Measurements from ENCODE around the gene PDXK.

Gene PDXK

GRCh38 chr21:43782431-43783097, 63.6 kb downstream of the PDXK start:
- no peak for DNase-seq (ENCODE audit: low spot score)

GRCh38 chr21:43783098-43783700, 64.3 kb downstream of the PDXK start:
- no peak for DNase-seq (ENCODE audit: low spot score)

- DNase-seq (ENCODE audit: low spot score), result no peak
Measured at GRCh38 chr21:43785134-43785533, 66.2 kb downstream of the PDXK start.

- DNase-seq (ENCODE audit: low spot score), result no peak
Measured at GRCh38 chr21:43786300-43786806, 67.4 kb downstream of the PDXK start.

GRCh38 chr21:43786807-43787440, 68.0 kb downstream of the PDXK start:
- no peak for DNase-seq (ENCODE audit: low spot score)

- peak; percentile 92 for DNase-seq (ENCODE audit: low spot score)
Measured at GRCh38 chr21:43789276-43790009, 70.5 kb downstream of the PDXK start, which contains the start of gene RRP1. TSS of gene RRP1 (plus strand) at chr21:43789577. CDS start at chr21:43789630, 53 bp downstream.

- peak; percentile 8 for DNase-seq (ENCODE audit: low spot score)
Measured at GRCh38 chr21:43790010-43790524, 71.1 kb downstream of the PDXK start.

GRCh38 chr21:43792406-43792805, 73.5 kb downstream of the PDXK start:
- DNase-seq (ENCODE audit: low spot score), result no peak

GRCh38 chr21:43793243-43793642, 74.3 kb downstream of the PDXK start:
- DNase-seq (ENCODE audit: low spot score), result no peak

GRCh38 chr21:43794311-43794710, 75.4 kb downstream of the PDXK start:
- no peak for DNase-seq (ENCODE audit: low spot score)

- no peak for DNase-seq (ENCODE audit: low spot score)
Measured at GRCh38 chr21:43794857-43795256, 75.9 kb downstream of the PDXK start.

- no peak for DNase-seq (ENCODE audit: low spot score)
Measured at GRCh38 chr21:43797415-43797814, 78.5 kb downstream of the PDXK start.

- no peak for DNase-seq (ENCODE audit: low spot score)
Measured at GRCh38 chr21:43797925-43798715, 79.2 kb downstream of the PDXK start.

- no peak for DNase-seq (ENCODE audit: low spot score)
Measured at GRCh38 chr21:43799301-43799840, 80.4 kb downstream of the PDXK start.

GRCh38 chr21:43800124-43800523, 81.2 kb downstream of the PDXK start:
- DNase-seq (ENCODE audit: low spot score), result no peak

- DNase-seq (ENCODE audit: low spot score), result no peak
Measured at GRCh38 chr21:43800566-43800965, 81.6 kb downstream of the PDXK start.

- DNase-seq (ENCODE audit: low spot score), result no peak
Measured at GRCh38 chr21:43801006-43801783, 82.3 kb downstream of the PDXK start.

GRCh38 chr21:43802713-43803313, 83.9 kb downstream of the PDXK start:
- DNase-seq (ENCODE audit: low spot score), result no peak

GRCh38 chr21:43803558-43804300, 84.8 kb downstream of the PDXK start:
- no peak for DNase-seq (ENCODE audit: low spot score)
